ENCODE measurements around the gene MRPL33.

Gene MRPL33

GRCh38 chr2:27773959-27774358, 2.4 kb downstream of the MRPL33 start:
- H3K9me3 ChIP-seq (ENCODE audit: control insufficient read depth in 1 of 2, low read length in 2 of 2) = no peaks in the 10 kb centered on the region
- no peaks in the 10 kb centered on the region for H3K27me3 ChIP-seq (ENCODE audit: control insufficient read depth in 1 of 2, insufficient read depth in 2 of 2, low read length in 2 of 2)
- H3K4me1 ChIP-seq (ENCODE audit: control insufficient read depth in 1 of 2, insufficient read depth in 2 of 2, low read length in 2 of 2) = peaks cover 18 to 34% of the 10 kb centered on the region in 2 donors
- peaks cover 4 to 29% of the 10 kb centered on the region in 2 donors for H3K36me3 ChIP-seq (ENCODE audit: control insufficient read depth in 1 of 2, insufficient read depth in 2 of 2, low read length in 2 of 2)
- no peak overlapping the region for H3K27ac ChIP-seq (ENCODE audit: low read depth, low read length)
- no peak overlapping the region for H3K9ac ChIP-seq (ENCODE audit: low read depth in 1 of 2, low read length in 2 of 2)
- H3K4me3 ChIP-seq (ENCODE audit: low read depth in 1 of 2, low read length in 2 of 2) = no peak overlapping the region

DNA sequence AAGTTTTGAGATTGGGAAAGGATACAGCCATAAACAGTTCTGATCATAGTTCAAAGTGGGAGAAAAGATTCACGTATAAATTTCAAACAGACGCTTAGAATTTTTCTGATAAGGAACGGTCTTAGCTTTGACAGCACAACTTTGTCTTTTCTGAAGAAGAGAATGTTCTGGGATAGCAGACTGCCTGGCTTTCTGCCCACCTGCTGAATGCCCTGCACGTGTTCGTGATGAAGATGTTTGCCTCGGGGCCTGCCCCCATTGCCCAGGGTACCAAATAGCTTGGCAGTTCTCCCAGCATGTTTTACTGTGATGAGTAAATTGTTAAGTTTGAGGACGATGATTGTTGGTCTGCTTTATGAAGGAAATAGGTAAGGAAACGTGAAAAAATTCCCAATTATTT, 4.6 kb downstream of the MRPL33 start:
- no peaks in the 10 kb centered on the region for H3K27me3 ChIP-seq (ENCODE audit: control insufficient read depth in 1 of 2, insufficient read depth in 2 of 2, low read length in 2 of 2)
- no peak overlapping the region for H3K27ac ChIP-seq (ENCODE audit: low read depth, low read length)
- peaks cover 17 to 30% of the 10 kb centered on the region in 2 donors for H3K4me1 ChIP-seq (ENCODE audit: control insufficient read depth in 1 of 2, insufficient read depth in 2 of 2, low read length in 2 of 2)
- H3K4me3 ChIP-seq (ENCODE audit: low read depth in 1 of 2, low read length in 2 of 2) = no peak overlapping the region
- H3K9me3 ChIP-seq (ENCODE audit: control insufficient read depth in 1 of 2, low read length in 2 of 2) = no peaks in the 10 kb centered on the region
- no peak overlapping the region for H3K9ac ChIP-seq (ENCODE audit: low read depth in 1 of 2, low read length in 2 of 2)
- peaks cover 4 to 43% of the 10 kb centered on the region in 2 donors for H3K36me3 ChIP-seq (ENCODE audit: control insufficient read depth in 1 of 2, insufficient read depth in 2 of 2, low read length in 2 of 2)

- H3K27ac ChIP-seq (ENCODE audit: low read depth, low read length) = no peak overlapping the region
- no peaks in the 10 kb centered on the region for H3K27me3 ChIP-seq (ENCODE audit: control insufficient read depth in 1 of 2, insufficient read depth in 2 of 2, low read length in 2 of 2)
- H3K9ac ChIP-seq (ENCODE audit: low read depth in 1 of 2, low read length in 2 of 2) = no peak overlapping the region
- no peaks in the 10 kb centered on the region for H3K9me3 ChIP-seq (ENCODE audit: control insufficient read depth in 1 of 2, low read length in 2 of 2)
- H3K36me3 ChIP-seq (ENCODE audit: control insufficient read depth in 1 of 2, insufficient read depth in 2 of 2, low read length in 2 of 2) = peaks cover 4 to 48% of the 10 kb centered on the region in 2 donors
- H3K4me3 ChIP-seq (ENCODE audit: low read depth in 1 of 2, low read length in 2 of 2) = no peak overlapping the region
- H3K4me1 ChIP-seq (ENCODE audit: control insufficient read depth in 1 of 2, insufficient read depth in 2 of 2, low read length in 2 of 2) = peaks cover 14 to 29% of the 10 kb centered on the region in 2 donors
Observed at GRCh38 chr2:27776696-27777095, 5.2 kb downstream of the MRPL33 start.

- H3K9ac ChIP-seq (ENCODE audit: low read depth in 1 of 2, low read length in 2 of 2) = no peak overlapping the region
- no peaks in the 10 kb centered on the region for H3K9me3 ChIP-seq (ENCODE audit: control insufficient read depth in 1 of 2, low read length in 2 of 2)
- H3K4me1 ChIP-seq (ENCODE audit: control insufficient read depth in 1 of 2, insufficient read depth in 2 of 2, low read length in 2 of 2) = peaks cover 0 to 7% of the 10 kb centered on the region in 2 donors
- H3K27ac ChIP-seq (ENCODE audit: low read depth, low read length) = no peak overlapping the region
- no peaks in the 10 kb centered on the region for H3K27me3 ChIP-seq (ENCODE audit: control insufficient read depth in 1 of 2, insufficient read depth in 2 of 2, low read length in 2 of 2)
- no peak overlapping the region for H3K4me3 ChIP-seq (ENCODE audit: low read depth in 1 of 2, low read length in 2 of 2)
- H3K36me3 ChIP-seq (ENCODE audit: control insufficient read depth in 1 of 2, insufficient read depth in 2 of 2, low read length in 2 of 2) = peaks cover 5 to 39% of the 10 kb centered on the region in 2 donors
Observed at GRCh38 chr2:27779417-27780055, 8.0 kb downstream of the MRPL33 start.

GRCh38 chr2:27781496-27781895, 10.0 kb downstream of the MRPL33 start:
- H3K36me3 ChIP-seq (ENCODE audit: control insufficient read depth in 1 of 2, insufficient read depth in 2 of 2, low read length in 2 of 2) = peaks cover 7 to 36% of the 10 kb centered on the region in 2 donors
- H3K9me3 ChIP-seq (ENCODE audit: control insufficient read depth in 1 of 2, low read length in 2 of 2) = no peaks in the 10 kb centered on the region
- no peak overlapping the region for H3K4me3 ChIP-seq (ENCODE audit: low read depth in 1 of 2, low read length in 2 of 2)
- no peak overlapping the region for H3K9ac ChIP-seq (ENCODE audit: low read depth in 1 of 2, low read length in 2 of 2)
- H3K27ac ChIP-seq (ENCODE audit: low read depth, low read length) = no peak overlapping the region
- H3K4me1 ChIP-seq (ENCODE audit: control insufficient read depth in 1 of 2, insufficient read depth in 2 of 2, low read length in 2 of 2) = peaks cover 0 to 7% of the 10 kb centered on the region in 2 donors
- H3K27me3 ChIP-seq (ENCODE audit: control insufficient read depth in 1 of 2, insufficient read depth in 2 of 2, low read length in 2 of 2) = no peaks in the 10 kb centered on the region

DNA sequence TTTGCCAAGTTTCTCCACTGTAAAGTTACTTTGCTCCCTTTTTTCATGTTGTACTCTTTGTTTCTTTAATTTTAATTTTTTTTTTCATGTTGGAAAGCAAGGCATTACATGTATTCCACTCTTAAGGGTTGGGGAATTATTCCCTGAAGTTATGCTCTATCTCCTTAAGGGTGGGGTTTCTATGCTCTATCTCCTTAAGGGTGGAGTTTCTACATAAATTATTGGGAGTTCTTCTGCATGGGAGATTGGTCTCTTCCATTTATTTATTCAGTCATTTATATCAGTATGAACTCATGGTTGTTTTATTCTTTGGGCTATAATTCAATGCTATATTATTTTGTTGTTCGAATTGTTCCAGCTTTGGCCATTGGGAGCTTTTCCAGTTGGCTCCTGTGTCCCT, 11.2 kb downstream of the MRPL33 start:
- Histone ChIP-seq H3K27me3 (ENCODE audit: control insufficient read depth in 1 of 2, insufficient read depth in 2 of 2, low read length in 2 of 2) (no peaks in the 10 kb centered on the region), H3K36me3 (ENCODE audit: control insufficient read depth in 1 of 2, insufficient read depth in 2 of 2, low read length in 2 of 2) (peaks cover 7 to 35% of the 10 kb centered on the region in 2 donors), H3K4me1 (ENCODE audit: control insufficient read depth in 1 of 2, insufficient read depth in 2 of 2, low read length in 2 of 2) (peaks cover 0 to 5% of the 10 kb centered on the region in 2 donors), H3K9me3 (ENCODE audit: control insufficient read depth in 1 of 2, low read length in 2 of 2) (no peaks in the 10 kb centered on the region), H3K27ac (ENCODE audit: low read depth, low read length) (no peak overlapping the region), H3K4me3 (ENCODE audit: low read depth in 1 of 2, low read length in 2 of 2) (no peak overlapping the region), H3K9ac (ENCODE audit: low read depth in 1 of 2, low read length in 2 of 2) (no peak overlapping the region)

GRCh38 chr2:27790796-27791195, 19.3 kb downstream of the MRPL33 start:
- Histone ChIP-seq H3K36me3 (ENCODE audit: control insufficient read depth in 1 of 2, insufficient read depth in 2 of 2, low read length in 2 of 2) (peaks cover 0 to 5% of the 10 kb centered on the region in 2 donors), H3K4me1 (ENCODE audit: control insufficient read depth in 1 of 2, insufficient read depth in 2 of 2, low read length in 2 of 2) (peaks cover 0 to 4% of the 10 kb centered on the region in 2 donors), H3K27me3 (ENCODE audit: control insufficient read depth in 1 of 2, insufficient read depth in 2 of 2, low read length in 2 of 2) (no peaks in the 10 kb centered on the region), H3K4me3 (ENCODE audit: low read depth in 1 of 2, low read length in 2 of 2) (no peak overlapping the region), H3K9me3 (ENCODE audit: control insufficient read depth in 1 of 2, low read length in 2 of 2) (no peaks in the 10 kb centered on the region), H3K9ac (ENCODE audit: low read depth in 1 of 2, low read length in 2 of 2) (no peak overlapping the region), H3K27ac (ENCODE audit: low read depth, low read length) (no peak overlapping the region)

DNA sequence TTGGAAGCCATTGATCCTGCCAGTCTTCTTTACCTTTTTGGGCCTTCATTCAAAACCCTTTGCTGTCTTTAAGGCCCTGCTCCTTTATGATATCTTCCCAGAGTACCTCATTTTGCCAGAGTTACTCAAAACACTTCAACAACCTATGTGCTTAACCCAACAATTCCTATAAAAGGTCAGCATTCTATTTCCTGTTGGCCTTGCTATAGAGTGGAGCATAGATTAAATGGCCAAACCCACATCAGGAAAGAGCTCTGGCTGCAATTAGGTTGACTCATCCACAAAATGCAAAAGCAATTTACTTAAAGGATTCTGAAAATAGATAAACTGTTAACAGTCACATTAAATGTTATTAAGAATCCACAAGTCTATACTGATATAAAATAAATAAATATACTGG, 21.2 kb downstream of the MRPL33 start:
- Histone ChIP-seq H3K4me3 (ENCODE audit: low read depth in 1 of 2, low read length in 2 of 2) (no peak overlapping the region), H3K9ac (ENCODE audit: low read depth in 1 of 2, low read length in 2 of 2) (no peak overlapping the region), H3K27ac (ENCODE audit: low read depth, low read length) (no peak overlapping the region), H3K36me3 (ENCODE audit: control insufficient read depth in 1 of 2, insufficient read depth in 2 of 2, low read length in 2 of 2) (peaks cover 0 to 8% of the 10 kb centered on the region in 2 donors), H3K27me3 (ENCODE audit: control insufficient read depth in 1 of 2, insufficient read depth in 2 of 2, low read length in 2 of 2) (no peaks in the 10 kb centered on the region), H3K9me3 (ENCODE audit: control insufficient read depth in 1 of 2, low read length in 2 of 2) (no peaks in the 10 kb centered on the region), H3K4me1 (ENCODE audit: control insufficient read depth in 1 of 2, insufficient read depth in 2 of 2, low read length in 2 of 2) (peaks cover 0 to 5% of the 10 kb centered on the region in 2 donors)

DNA sequence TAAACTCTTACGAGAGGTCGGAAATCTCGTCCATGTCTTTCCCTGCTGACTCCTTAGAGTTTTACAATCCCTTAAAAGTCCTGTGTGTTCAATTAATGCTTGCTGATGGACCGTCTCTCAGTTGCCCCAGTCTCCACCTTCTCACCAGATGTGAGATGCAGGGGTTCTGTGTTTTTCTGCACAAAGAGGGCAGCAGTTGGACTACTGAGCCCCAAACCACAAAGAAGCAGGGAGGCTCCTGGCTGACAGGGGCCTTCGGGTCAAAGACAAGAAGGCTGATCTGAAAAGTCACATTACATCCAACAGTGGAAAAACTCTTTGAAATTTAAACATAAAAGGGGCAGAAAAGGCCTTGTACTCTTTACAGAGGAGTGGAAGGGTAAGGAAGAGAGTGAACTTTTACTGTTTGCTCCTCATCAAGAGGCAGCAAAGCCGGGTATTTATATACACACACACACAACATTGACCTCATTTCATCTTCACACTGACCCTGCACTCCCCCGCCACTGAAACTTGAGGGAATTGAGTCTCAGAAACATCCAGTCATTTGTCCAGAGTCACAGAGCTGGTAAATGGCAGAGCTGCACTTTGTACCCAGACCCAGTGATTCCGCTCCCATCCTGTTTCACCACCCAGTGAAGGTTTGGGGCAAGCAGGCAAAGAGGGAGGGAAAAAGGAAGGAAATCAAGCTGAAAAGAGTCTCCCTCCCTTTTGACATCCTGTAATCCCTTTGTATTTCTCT, 23.7 kb downstream of the MRPL33 start:
- Histone ChIP-seq H3K27ac (ENCODE audit: low read depth, low read length) (no peak overlapping the region), H3K4me1 (ENCODE audit: control insufficient read depth in 1 of 2, insufficient read depth in 2 of 2, low read length in 2 of 2) (peaks cover 0 to 5% of the 10 kb centered on the region in 2 donors), H3K9ac (ENCODE audit: low read depth in 1 of 2, low read length in 2 of 2) (no peak overlapping the region), H3K36me3 (ENCODE audit: control insufficient read depth in 1 of 2, insufficient read depth in 2 of 2, low read length in 2 of 2) (peaks cover 0 to 8% of the 10 kb centered on the region in 2 donors), H3K4me3 (ENCODE audit: low read depth in 1 of 2, low read length in 2 of 2) (no peak overlapping the region), H3K9me3 (ENCODE audit: control insufficient read depth in 1 of 2, low read length in 2 of 2) (no peaks in the 10 kb centered on the region), H3K27me3 (ENCODE audit: control insufficient read depth in 1 of 2, insufficient read depth in 2 of 2, low read length in 2 of 2) (no peaks in the 10 kb centered on the region)

- peaks cover 0 to 8% of the 10 kb centered on the region in 2 donors for H3K36me3 ChIP-seq (ENCODE audit: control insufficient read depth in 1 of 2, insufficient read depth in 2 of 2, low read length in 2 of 2)
- peaks cover 0 to 5% of the 10 kb centered on the region in 2 donors for H3K4me1 ChIP-seq (ENCODE audit: control insufficient read depth in 1 of 2, insufficient read depth in 2 of 2, low read length in 2 of 2)
- no peaks in the 10 kb centered on the region for H3K9me3 ChIP-seq (ENCODE audit: control insufficient read depth in 1 of 2, low read length in 2 of 2)
- no peaks in the 10 kb centered on the region for H3K27me3 ChIP-seq (ENCODE audit: control insufficient read depth in 1 of 2, insufficient read depth in 2 of 2, low read length in 2 of 2)
- no peak overlapping the region for H3K27ac ChIP-seq (ENCODE audit: low read depth, low read length)
- no peak overlapping the region for H3K4me3 ChIP-seq (ENCODE audit: low read depth in 1 of 2, low read length in 2 of 2)
- H3K9ac ChIP-seq (ENCODE audit: low read depth in 1 of 2, low read length in 2 of 2) = no peak overlapping the region
Observed at GRCh38 chr2:27795868-27796277, 24.4 kb downstream of the MRPL33 start.

Data from duodenal mucosa (tissue), 2 donors.